Keratinocyte (primary cell): ENCODE measurements around the gene HOXC4. TPM values are rescaled to one million over a fixed set of nuclear protein-coding genes. Genes with fewer than 3 reads are reported as not detected.

Experiments
- DNase-seq: peaks from one replicate; pipeline ENCODE4 v3.0.0-alpha.2; 2011; ENCODE audit warnings: low read depth, missing footprints, low spot score
- FAIRE-seq: peaks from 2 replicates; lab custom pipeline; 2011; peaks lifted over from hg19 to GRCh38; lab: Jason Lieb, UNC
- H2AFZ ChIP-seq: 2 replicates; pipeline ENCODE4 v1.6.0; 2012; ENCODE audit warnings: low read length, control low read depth, inconsistent platforms; ENCODE audit not compliant: control insufficient read depth
- H3K27ac ChIP-seq: 2 replicates; pipeline ENCODE4 v1.5.1; 2011; ENCODE audit warnings: low read length; ENCODE audit not compliant: control insufficient read depth, insufficient read depth
- H3K27me3 ChIP-seq: 3 replicates; pipeline ENCODE4 v1.6.0; 2011; ENCODE audit warnings: low read length; ENCODE audit not compliant: control insufficient read depth, insufficient read depth; ENCODE audit errors: extremely low read depth
- H3K36me3 ChIP-seq, 2 experiments: 2 replicates in 1 of 2; 3 replicates in 1 of 2; pipeline ENCODE4 v1.5.1; 2011; ENCODE audit warnings: low read length in 2 of 2, mild to moderate bottlenecking in 1 of 2; ENCODE audit not compliant: control insufficient read depth in 2 of 2, insufficient read depth in 2 of 2; ENCODE audit errors: extremely low read depth in 1 of 2
- H3K4me1 ChIP-seq: 3 replicates; pipeline ENCODE4 v1.5.1; 2011; ENCODE audit warnings: low read length; ENCODE audit not compliant: control insufficient read depth, insufficient read depth; ENCODE audit errors: extremely low read depth
- H3K4me2 ChIP-seq: 3 replicates; pipeline ENCODE4 v1.6.0; 2011; ENCODE audit warnings: low read depth, low read length; ENCODE audit not compliant: control insufficient read depth, insufficient read depth; ENCODE audit errors: extremely low read depth
- H3K4me3 ChIP-seq, 3 experiments: fragments of 200-600 bp in 1 of 3; sonication (generic) in 1 of 3; 2 replicates in 2 of 3; 3 replicates in 1 of 3; pipeline ENCODE4 v1.5.1; 2011 to 2016; ENCODE audit warnings: low read length in 3 of 3, mild to moderate bottlenecking in 3 of 3, control low read depth in 2 of 3, inconsistent platforms in 1 of 3, low read depth in 1 of 3, mixed read lengths in 1 of 3, mixed run types in 1 of 3, moderate library complexity in 1 of 3; ENCODE audit not compliant: control insufficient read depth in 2 of 3, insufficient read depth in 2 of 3; ENCODE audit errors: extremely low read depth in 1 of 3
- H3K79me2 ChIP-seq: 2 replicates; pipeline ENCODE4 v1.6.0; 2012; ENCODE audit warnings: low read length; ENCODE audit not compliant: control insufficient read depth, insufficient read depth
- H3K9ac ChIP-seq: 3 replicates; pipeline ENCODE4 v1.6.0; 2011; ENCODE audit warnings: low read length; ENCODE audit not compliant: control insufficient read depth, insufficient read depth; ENCODE audit errors: extremely low read depth
- H3K9me1 ChIP-seq: 3 replicates; pipeline ENCODE4 v1.6.0; 2011; ENCODE audit warnings: low read length; ENCODE audit not compliant: control insufficient read depth, insufficient read depth; ENCODE audit errors: extremely low read depth
- H3K9me3 ChIP-seq: 2 replicates; pipeline ENCODE4 v1.5.1; 2012; ENCODE audit warnings: low read depth, low read length; ENCODE audit not compliant: control insufficient read depth
- H4K20me1 ChIP-seq: 3 replicates; pipeline ENCODE4 v1.6.0; 2011; ENCODE audit warnings: low read length; ENCODE audit not compliant: control insufficient read depth, insufficient read depth; ENCODE audit errors: extremely low read depth
- EZH2 ChIP-seq: IDR thresholded peaks from one replicate; pipeline ENCODE4 v1.6.1; 2012; ENCODE audit warnings: inconsistent platforms, mild to moderate bottlenecking, low read length, moderate library complexity
- dilution Hi-C: fragments of 300-500 bp; cut with MboI; formaldehyde crosslinking; loops from one replicate; pipeline ENCODE4 v1.7.0; 2020; ENCODE audit warnings: low sequenced_read_pairs; ENCODE audit not compliant: extremely low pct_ligation_motif_present
- polyA plus RNA-seq, 5 experiments: library from polyadenylated mRNA; depleted of rRNA in 3 of 5; stranded (reverse) in 3 of 5; stranded (forward) in 1 of 5; unstranded in 1 of 5; fragments of >200 nt; gene quantifications; 1 replicate in 1 of 5; 2 replicates in 3 of 5; 3 replicates in 1 of 5; pipeline versions ENCODE4 v1.2.1 to v1.2.3, GENCODE V29; 2011 to 2012; ENCODE audit warnings: missing spikeins in 2 of 5, low read depth in 1 of 5, low replicate concordance in 1 of 5
- TF ChIP-seq, protein P1 (sequence below), 3 experiments: IDR thresholded peaks in 1 of 3; conservative IDR thresholded peaks in 1 of 3; optimal IDR thresholded peaks in 1 of 3; 2 replicates in 2 of 3; 3 replicates in 1 of 3; pipeline versions ENCODE3 to v1.5.1; 2011; ENCODE audit warnings: low read length in 3 of 3, mild to moderate bottlenecking in 3 of 3, moderate library complexity in 2 of 3, control low read depth in 1 of 3, inconsistent platforms in 1 of 3; ENCODE audit not compliant: insufficient read depth in 2 of 3; ENCODE audit errors: extremely low read depth in 1 of 3

HOXC4 gene
- polyA plus RNA-seq, 1 donor (not counting 4 experiments of a cell fraction or from before 2014, with no cell fraction given): 1.8 TPM

DNA sequence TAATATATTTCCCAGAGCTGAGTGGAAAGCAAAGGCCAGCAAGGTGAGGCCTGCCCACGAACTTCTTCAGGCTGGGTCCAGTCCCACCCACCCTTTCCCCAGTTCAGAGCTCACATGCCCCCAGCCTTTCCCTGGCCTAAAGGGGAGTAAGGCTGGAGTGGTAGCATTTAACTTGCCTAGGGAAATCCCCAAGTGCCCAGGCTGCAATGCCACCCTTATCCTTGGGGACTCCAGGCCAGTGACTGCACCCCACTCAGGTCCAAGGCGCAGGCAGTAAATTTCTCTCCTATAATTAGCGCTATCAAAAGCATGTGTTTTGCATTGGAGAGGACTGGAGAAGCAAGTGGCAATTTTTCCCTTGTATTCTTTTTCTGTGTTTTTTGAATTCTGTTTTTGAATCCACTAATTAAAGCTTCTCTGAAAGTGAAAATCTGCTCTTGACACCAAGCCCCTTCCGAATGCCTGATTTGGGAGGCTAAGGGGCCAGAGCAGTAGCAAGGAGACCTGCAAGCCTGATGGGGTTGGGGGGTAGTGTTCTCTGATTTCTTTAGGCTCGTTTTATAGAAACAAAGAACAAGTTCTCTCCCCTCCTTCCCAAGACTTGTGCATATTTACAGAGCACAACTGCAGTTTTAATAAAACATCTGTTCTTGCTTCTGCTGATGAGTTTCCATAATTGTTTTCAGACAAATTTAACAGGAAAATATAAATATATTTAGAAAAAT is 28.9 kb upstream of the HOXC4 start:
- TF ChIP-seq EZH2: no peak
- TF ChIP-seq, protein P1, sequence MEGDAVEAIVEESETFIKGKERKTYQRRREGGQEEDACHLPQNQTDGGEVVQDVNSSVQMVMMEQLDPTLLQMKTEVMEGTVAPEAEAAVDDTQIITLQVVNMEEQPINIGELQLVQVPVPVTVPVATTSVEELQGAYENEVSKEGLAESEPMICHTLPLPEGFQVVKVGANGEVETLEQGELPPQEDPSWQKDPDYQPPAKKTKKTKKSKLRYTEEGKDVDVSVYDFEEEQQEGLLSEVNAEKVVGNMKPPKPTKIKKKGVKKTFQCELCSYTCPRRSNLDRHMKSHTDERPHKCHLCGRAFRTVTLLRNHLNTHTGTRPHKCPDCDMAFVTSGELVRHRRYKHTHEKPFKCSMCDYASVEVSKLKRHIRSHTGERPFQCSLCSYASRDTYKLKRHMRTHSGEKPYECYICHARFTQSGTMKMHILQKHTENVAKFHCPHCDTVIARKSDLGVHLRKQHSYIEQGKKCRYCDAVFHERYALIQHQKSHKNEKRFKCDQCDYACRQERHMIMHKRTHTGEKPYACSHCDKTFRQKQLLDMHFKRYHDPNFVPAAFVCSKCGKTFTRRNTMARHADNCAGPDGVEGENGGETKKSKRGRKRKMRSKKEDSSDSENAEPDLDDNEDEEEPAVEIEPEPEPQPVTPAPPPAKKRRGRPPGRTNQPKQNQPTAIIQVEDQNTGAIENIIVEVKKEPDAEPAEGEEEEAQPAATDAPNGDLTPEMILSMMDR (optimal IDR thresholded peaks at IDR 0.05 in 1 of 3, IDR thresholded peaks at IDR 0.05 in 1 of 3, conservative IDR thresholded peaks at IDR 0.05 in 1 of 3; ENCODE audit: extremely low read depth in 1 of 3, insufficient read depth in 2 of 3, low read length in 3 of 3): no peak
- peak overlapping the region; percentile 98 for H3K27ac ChIP-seq
- DNase-seq (no peak), FAIRE-seq (no peak)
- peak overlapping the region in 2 of 3 experiments; percentile 55 to 63 for H3K4me3 ChIP-seq
- H3K4me2 ChIP-seq: peak overlapping the region; percentile 98
- no peaks in the 10 kb centered on the region for H3K9me3 ChIP-seq
- no peaks in the 10 kb centered on the region for H3K9me1 ChIP-seq
- no peaks in the 10 kb centered on the region for H3K36me3 ChIP-seq
- peak overlapping the region; percentile 71 for H3K9ac ChIP-seq
- no peaks in the 10 kb centered on the region for H3K27me3 ChIP-seq
- peaks cover 89% of the 10 kb centered on the region for H3K79me2 ChIP-seq
- no peaks in the 10 kb centered on the region for H4K20me1 ChIP-seq
- dilution Hi-C loops: no loop called here
- no peak overlapping the region for H2AFZ ChIP-seq
- peaks cover 74% of the 10 kb centered on the region for H3K4me1 ChIP-seq

DNA sequence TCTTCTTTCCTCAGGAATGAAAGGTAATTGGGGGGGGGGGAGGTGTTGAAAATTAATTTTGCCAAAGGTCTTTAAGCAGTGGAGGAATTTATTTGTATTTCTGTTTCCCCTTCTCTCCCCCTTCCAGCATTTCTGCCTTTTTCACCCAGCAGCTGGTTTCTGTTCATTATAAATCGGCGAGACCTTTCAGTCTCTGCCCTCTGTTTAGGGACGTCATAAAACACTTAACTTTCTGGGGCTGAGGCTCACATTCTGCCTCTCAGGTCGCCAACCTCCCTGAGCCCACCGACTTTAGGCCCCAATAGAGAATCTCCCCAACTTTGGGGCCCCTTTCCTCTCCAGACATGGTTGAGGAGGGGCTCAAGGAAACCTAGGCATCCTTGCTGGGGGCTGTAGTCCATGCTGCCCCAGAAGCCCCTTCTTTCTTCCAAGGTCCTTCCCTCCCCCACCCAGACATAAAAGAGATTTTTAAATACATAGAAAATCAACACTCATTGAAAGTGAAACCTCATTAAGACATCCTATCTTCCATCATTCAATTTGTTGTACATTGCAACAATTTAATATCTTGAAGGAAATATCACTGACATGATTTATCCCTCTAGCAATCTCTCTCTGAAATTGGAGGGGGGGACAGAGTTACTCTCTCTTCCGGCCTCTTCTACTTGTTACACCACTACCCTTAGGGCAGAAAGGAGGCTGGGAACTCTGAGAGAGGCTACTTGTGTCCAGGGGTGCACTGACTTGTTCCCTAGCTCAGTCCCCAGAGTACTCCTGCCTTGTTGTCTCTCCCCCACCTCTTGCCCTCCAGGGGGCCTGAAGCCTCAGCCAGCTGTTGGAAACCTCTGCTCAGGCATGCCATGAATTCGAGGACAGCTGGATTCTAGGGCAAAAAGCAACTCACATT is 27.9 kb upstream of the HOXC4 start:
- TF ChIP-seq EZH2: no peak
- TF ChIP-seq, protein P1 (optimal IDR thresholded peaks at IDR 0.05 in 1 of 3, IDR thresholded peaks at IDR 0.05 in 1 of 3, conservative IDR thresholded peaks at IDR 0.05 in 1 of 3; ENCODE audit: extremely low read depth in 1 of 3, insufficient read depth in 2 of 3, low read length in 3 of 3): no peak
- H3K36me3 ChIP-seq: peaks cover 0 to 1% of the 10 kb centered on the region in 2 experiments
- no peaks in the 10 kb centered on the region for H4K20me1 ChIP-seq
- H3K79me2 ChIP-seq: peaks cover 82% of the 10 kb centered on the region
- dilution Hi-C loops: no loop called here
- H3K27ac ChIP-seq: peak overlapping the region; percentile 65
- peak overlapping the region; percentile 71 for H3K9ac ChIP-seq
- H3K4me1 ChIP-seq: peaks cover 66% of the 10 kb centered on the region
- DNase-seq: no peak
- H3K27me3 ChIP-seq: no peaks in the 10 kb centered on the region
- peak overlapping the region; percentile 98 for H3K4me2 ChIP-seq
- H3K9me3 ChIP-seq: no peaks in the 10 kb centered on the region
- H3K4me3 ChIP-seq: peak overlapping the region in 2 of 3 experiments; percentile 55 to 56
- H3K9me1 ChIP-seq: no peaks in the 10 kb centered on the region
- no peak overlapping the region for H2AFZ ChIP-seq
- FAIRE-seq: no peak
